Osteocyte (in vitro differentiated cells): ENCODE measurements around the gene PRIMA1. TPM values are rescaled to one million over a fixed set of nuclear protein-coding genes. Genes with fewer than 3 reads are reported as not detected.

Source experiments
- DNase-seq: peaks from one replicate; pipeline ENCODE4 v3.0.0; 2021; ENCODE audit warnings: mixed read lengths; ENCODE audit not compliant: unreplicated experiment; ENCODE audit errors: extremely low spot score
- H3K27ac Mint-ChIP-seq: one replicate; pipeline ENCODE4 v1.8.0; 2021; ENCODE audit warnings: mild to moderate bottlenecking, mixed read lengths; ENCODE audit not compliant: unreplicated experiment
- H3K27me3 Mint-ChIP-seq: one replicate; pipeline ENCODE4 v1.8.0; 2021; ENCODE audit warnings: mixed read lengths; ENCODE audit not compliant: unreplicated experiment
- H3K36me3 Mint-ChIP-seq: one replicate; pipeline ENCODE4 v1.8.0; 2021; ENCODE audit warnings: mixed read lengths; ENCODE audit not compliant: unreplicated experiment
- H3K4me1 Mint-ChIP-seq: one replicate; pipeline ENCODE4 v1.8.0; 2021; ENCODE audit warnings: mixed read lengths; ENCODE audit not compliant: unreplicated experiment
- H3K4me3 Mint-ChIP-seq: one replicate; pipeline ENCODE4 v1.8.0; 2021; ENCODE audit warnings: mild to moderate bottlenecking, moderate library complexity, mixed read lengths; ENCODE audit not compliant: unreplicated experiment
- H3K9me3 Mint-ChIP-seq: one replicate; pipeline ENCODE4 v1.8.0; 2021; ENCODE audit warnings: mixed read lengths; ENCODE audit not compliant: unreplicated experiment
- CTCF ChIP-seq: fragments of 200-600 bp; sonication (generic); IDR thresholded peaks from 2 replicates; pipeline ENCODE4 v1.5.0; 2021; ENCODE audit warnings: antibody characterized with exemption, mild to moderate bottlenecking, moderate library complexity
- total RNA-seq: library from RNA; stranded (reverse); gene quantifications from 2 replicates; pipeline ENCODE4 v1.2.1, GENCODE V29; 2021

Gene PRIMA1
- total RNA-seq, 1 donor from 2014 or later = not detected

GRCh38 chr14:93735206-93735605 is 53.1 kb downstream of the PRIMA1 start:
- Mint-ChIP-seq H3K36me3 (no peaks in the 10 kb centered on the region), H3K27me3 (no peaks in the 10 kb centered on the region), H3K9me3 (no peaks in the 10 kb centered on the region), H3K4me3 (no peak overlapping the region), H3K4me1 (no peaks in the 10 kb centered on the region), H3K27ac (no peak overlapping the region)
- DNase-seq = no peak
- TF ChIP-seq CTCF = no peak

- Mint-ChIP-seq H3K36me3 (no peaks in the 10 kb centered on the region), H3K27ac (no peak overlapping the region), H3K4me1 (no peaks in the 10 kb centered on the region), H3K4me3 (no peak overlapping the region), H3K9me3 (no peaks in the 10 kb centered on the region), H3K27me3 (no peaks in the 10 kb centered on the region)
- TF ChIP-seq CTCF = no peak
- no peak for DNase-seq
Measured at GRCh38 chr14:93734086-93734822, 54.0 kb downstream of the PRIMA1 start.

DNA sequence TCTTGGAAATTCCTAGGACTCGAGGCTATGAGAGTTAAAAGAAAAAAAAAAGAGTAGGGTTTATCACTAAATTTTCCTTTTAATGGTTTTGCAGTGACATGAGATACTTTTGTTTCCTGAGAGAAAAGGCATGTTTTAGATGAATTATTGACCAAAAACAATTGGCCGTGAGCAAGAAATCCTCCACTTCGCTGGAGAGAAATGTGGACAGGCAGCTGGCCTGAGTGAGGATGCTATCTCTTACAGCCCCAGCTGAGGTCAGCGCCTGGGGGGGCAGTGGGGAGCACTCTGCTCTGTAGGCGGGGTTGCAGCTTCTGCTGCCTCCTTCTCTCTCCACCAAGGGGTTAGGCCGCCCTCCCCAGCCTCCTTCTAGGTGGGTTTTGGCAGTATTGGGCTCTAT is 54.7 kb downstream of the PRIMA1 start:
- H3K27ac Mint-ChIP-seq = no peak overlapping the region
- no peaks in the 10 kb centered on the region for H3K9me3 Mint-ChIP-seq
- DNase-seq = no peak
- no peaks in the 10 kb centered on the region for H3K27me3 Mint-ChIP-seq
- no peaks in the 10 kb centered on the region for H3K36me3 Mint-ChIP-seq
- H3K4me1 Mint-ChIP-seq = no peaks in the 10 kb centered on the region
- no peak overlapping the region for H3K4me3 Mint-ChIP-seq
- TF ChIP-seq CTCF = no peak

- Mint-ChIP-seq H3K27me3 (no peaks in the 10 kb centered on the region), H3K27ac (no peak overlapping the region), H3K9me3 (peaks cover under 1% of the 10 kb centered on the region), H3K4me1 (no peaks in the 10 kb centered on the region), H3K36me3 (no peaks in the 10 kb centered on the region), H3K4me3 (no peak overlapping the region)
- no peak for TF ChIP-seq CTCF
- no peak for DNase-seq
Measured at GRCh38 chr14:93733231-93733630, 55.1 kb downstream of the PRIMA1 start.

DNA sequence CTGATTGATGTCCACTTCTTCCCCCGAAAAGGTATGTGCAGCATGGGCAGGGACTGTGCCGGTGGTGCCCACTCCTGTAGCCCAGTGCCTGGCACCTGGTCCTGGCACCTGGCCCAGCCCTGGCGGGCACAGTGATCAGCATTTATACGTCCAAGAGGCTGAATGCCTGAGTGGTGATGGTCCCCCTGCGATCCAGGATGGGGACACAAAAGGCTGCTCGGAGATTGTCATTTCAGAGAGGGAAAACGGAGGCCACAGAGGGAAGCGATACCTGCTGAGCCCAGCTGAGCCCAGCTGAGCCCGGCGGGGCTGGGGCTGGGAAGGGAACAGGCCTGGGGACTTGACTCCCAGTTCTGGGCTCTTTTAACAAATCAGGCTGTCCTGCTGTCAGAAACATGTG is 55.8 kb downstream of the PRIMA1 start:
- H3K27ac Mint-ChIP-seq = no peak overlapping the region
- no peak for DNase-seq
- no peaks in the 10 kb centered on the region for H3K27me3 Mint-ChIP-seq
- H3K4me1 Mint-ChIP-seq = no peaks in the 10 kb centered on the region
- TF ChIP-seq CTCF = no peak
- peaks cover 4% of the 10 kb centered on the region for H3K9me3 Mint-ChIP-seq
- H3K4me3 Mint-ChIP-seq = no peak overlapping the region
- no peaks in the 10 kb centered on the region for H3K36me3 Mint-ChIP-seq
